HG02884 (cell line): Measurements from ENCODE around the gene SPTB.
"Not testable (repeated sequence)": the region's sequence is repeated elsewhere in the genome, so short reads cannot be mapped to it uniquely, and the experiment has no call there.

Experiments used
- ATAC-seq: cut with Tn5 transposase; IDR thresholded peaks from one replicate; pipeline ENCODE4 v1.9.1; 2021; ENCODE audit warnings: mild to moderate bottlenecking, moderate library complexity; ENCODE audit not compliant: unreplicated experiment

The SPTB gene

GRCh38 chr14:64824471-64824870 is 55.2 kb downstream of the SPTB start:
- ATAC-seq, result no peak

- no peak for ATAC-seq
Observed at GRCh38 chr14:64823305-64823861, 56.3 kb downstream of the SPTB start.

GRCh38 chr14:64821651-64822050 is 58.1 kb downstream of the SPTB start:
- no peak for ATAC-seq

- no peak for ATAC-seq
Observed at GRCh38 chr14:64818151-64818550, 61.6 kb downstream of the SPTB start.

GRCh38 chr14:64817631-64818030 is 62.1 kb downstream of the SPTB start:
- ATAC-seq, result no peak

- ATAC-seq, result no peak
Observed at GRCh38 chr14:64816221-64816783, 63.4 kb downstream of the SPTB start.

- no peak for ATAC-seq
Observed at GRCh38 chr14:64815257-64815656, 64.5 kb downstream of the SPTB start.

- no peak for ATAC-seq
Observed at GRCh38 chr14:64812412-64812811, 67.3 kb downstream of the SPTB start.

GRCh38 chr14:64811676-64812075 is 68.0 kb downstream of the SPTB start:
- ATAC-seq, result no peak

- no peak for ATAC-seq
Observed at GRCh38 chr14:64808449-64808848, 71.3 kb downstream of the SPTB start.

GRCh38 chr14:64807551-64807950 is 72.2 kb downstream of the SPTB start:
- ATAC-seq, result no peak

- ATAC-seq, result no peak
Observed at GRCh38 chr14:64806862-64807495, 72.7 kb downstream of the SPTB start.

- no peak for ATAC-seq
Observed at GRCh38 chr14:64806202-64806861, 73.4 kb downstream of the SPTB start.

GRCh38 chr14:64805646-64806045 is 74.1 kb downstream of the SPTB start:
- ATAC-seq, result not testable (repeated sequence)

GRCh38 chr14:64804754-64805260 is 74.9 kb downstream of the SPTB start:
- no peak for ATAC-seq

- ATAC-seq, result no peak
Observed at GRCh38 chr14:64801800-64802199, 77.9 kb downstream of the SPTB start.

- ATAC-seq, result no peak
Observed at GRCh38 chr14:64801046-64801445, 78.7 kb downstream of the SPTB start.

GRCh38 chr14:64800000-64800399 is 79.7 kb downstream of the SPTB start:
- no peak for ATAC-seq

- no peak for ATAC-seq
Observed at GRCh38 chr14:64799555-64799954, 80.2 kb downstream of the SPTB start.

GRCh38 chr14:64796369-64796768 is 83.3 kb downstream of the SPTB start:
- ATAC-seq, result no peak

- ATAC-seq, result no peak
Observed at GRCh38 chr14:64795921-64796320, 83.8 kb downstream of the SPTB start.

GRCh38 chr14:64795211-64795610 is 84.5 kb downstream of the SPTB start:
- ATAC-seq, result no peak
